ENCODE data around the gene ATP8B1.
A peak's percentile ranks its signal among the peaks of the same experiment; 100 is the strongest.

The ATP8B1 gene

GRCh38 chr18:57764087-57764486 lies 39.0 kb downstream of the ATP8B1 start:
- TF ChIP-seq PPARA (CRISPR knock-in tag; IDR thresholded peaks at IDR 0.05; ENCODE audit: borderline replicate concordance) (no peak), SNAI2 (CRISPR knock-in tag; IDR thresholded peaks at IDR 0.05) (no peak)
- no peak for ATAC-seq

- no peak for ATAC-seq
- no peak for TF ChIP-seq ESRRG (CRISPR knock-in tag; IDR thresholded peaks at IDR 0.05)
- no peak for TF ChIP-seq POU6F1 (CRISPR knock-in tag; IDR thresholded peaks at IDR 0.05; ENCODE audit: borderline replicate concordance, low read depth)
Observed at GRCh38 chr18:57762686-57763085, 40.4 kb downstream of the ATP8B1 start.

- ATAC-seq, result peak; percentile 81
- TF ChIP-seq SNAI2 (CRISPR knock-in tag; IDR thresholded peaks at IDR 0.05) (no peak), TCF4 (CRISPR knock-in tag; IDR thresholded peaks at IDR 0.05; ENCODE audit: borderline replicate concordance) (no peak), ISL1 (CRISPR knock-in tag; IDR thresholded peaks at IDR 0.05) (no peak), OSR1 (CRISPR knock-in tag; IDR thresholded peaks at IDR 0.05) (no peak), RARB (CRISPR knock-in tag; IDR thresholded peaks at IDR 0.05) (no peak), BACH2 (CRISPR knock-in tag; IDR thresholded peaks at IDR 0.05; ENCODE audit: borderline replicate concordance) (no peak), ZFP3 (CRISPR knock-in tag; IDR thresholded peaks at IDR 0.05) (no peak), CSRNP3 (CRISPR knock-in tag; IDR thresholded peaks at IDR 0.05) (no peak), CREB5 (CRISPR knock-in tag; IDR thresholded peaks at IDR 0.05; ENCODE audit: low read depth) (no peak)
Observed at GRCh38 chr18:57759650-57760049, 43.5 kb downstream of the ATP8B1 start.

GRCh38 chr18:57755473-57756067 lies 47.5 kb downstream of the ATP8B1 start:
- TF ChIP-seq POU6F1 (CRISPR knock-in tag; IDR thresholded peaks at IDR 0.05; ENCODE audit: borderline replicate concordance, low read depth) (no peak), TOX (CRISPR knock-in tag; IDR thresholded peaks at IDR 0.05; ENCODE audit: borderline replicate concordance) (no peak), CREB5 (CRISPR knock-in tag; IDR thresholded peaks at IDR 0.05; ENCODE audit: low read depth) (no peak), TCF4 (CRISPR knock-in tag; IDR thresholded peaks at IDR 0.05; ENCODE audit: borderline replicate concordance) (no peak), ARNTL (CRISPR knock-in tag; IDR thresholded peaks at IDR 0.05; ENCODE audit: borderline replicate concordance, low read depth) (no peak), ZNF70 (CRISPR knock-in tag; IDR thresholded peaks at IDR 0.05) (no peak), SNAI2 (CRISPR knock-in tag; IDR thresholded peaks at IDR 0.05) (no peak), GLIS3 (CRISPR knock-in tag; IDR thresholded peaks at IDR 0.05) (no peak), TSHZ2 (CRISPR knock-in tag; IDR thresholded peaks at IDR 0.05) (no peak), PPARA (CRISPR knock-in tag; IDR thresholded peaks at IDR 0.05; ENCODE audit: borderline replicate concordance) (no peak), ZNF565 (CRISPR knock-in tag; conservative IDR thresholded peaks at IDR 0.05; ENCODE audit: low read depth) (no peak), ISL1 (CRISPR knock-in tag; IDR thresholded peaks at IDR 0.05) (no peak)
- no peak for ATAC-seq

All from SK-N-SH treated with all-trans-retinoic acid at 6 μM for 48 hours (cell line).